Neuronal stem cell (in vitro differentiated cells): ENCODE results near the gene SHFL.

Experiments
- DNase-seq: peaks from one replicate; pipeline ENCODE4 v3.0.0-alpha.2; 2013; ENCODE audit warnings: low spot score
- H2AFZ ChIP-seq: one replicate; pipeline ENCODE4 v1.6.1; 2013; ENCODE audit warnings: mild to moderate bottlenecking, low read length, inconsistent platforms
- H2AK5ac ChIP-seq: 2 replicates; pipeline ENCODE4 v1.6.1; 2013; ENCODE audit warnings: low read depth, mild to moderate bottlenecking, inconsistent platforms, low read length, moderate library complexity, mixed read lengths
- H2BK120ac ChIP-seq: 2 replicates; pipeline ENCODE4 v1.6.1; 2013; ENCODE audit warnings: low read depth, mild to moderate bottlenecking, inconsistent platforms, low read length, moderate library complexity, mixed read lengths
- H2BK12ac ChIP-seq: one replicate; pipeline ENCODE4 v1.6.1; 2013; ENCODE audit warnings: low read length, inconsistent platforms
- H2BK15ac ChIP-seq: 2 replicates; pipeline ENCODE4 v1.6.1; 2013; ENCODE audit warnings: mild to moderate bottlenecking, low read length, inconsistent platforms, mixed read lengths
- H2BK5ac ChIP-seq: one replicate; pipeline ENCODE4 v1.6.1; 2013; ENCODE audit warnings: inconsistent platforms, mild to moderate bottlenecking, low read length, moderate library complexity
- H3K14ac ChIP-seq: one replicate; pipeline ENCODE4 v1.6.1; 2013; ENCODE audit warnings: low read length, inconsistent platforms
- H3K18ac ChIP-seq: 2 replicates; pipeline ENCODE4 v1.6.1; 2013; ENCODE audit warnings: low read length, inconsistent platforms
- H3K23ac ChIP-seq: 2 replicates; pipeline ENCODE4 v1.6.1; 2013; ENCODE audit warnings: low read depth, mild to moderate bottlenecking, mixed read lengths, low read length, inconsistent platforms; ENCODE audit not compliant: poor library complexity
- H3K27ac ChIP-seq: replicated peaks from 3 replicates; pipeline ENCODE4 v1.5.1; 2013; ENCODE audit warnings: low read length, inconsistent platforms
- H3K27me3 ChIP-seq, 3 experiments: 2 replicates each; pipeline ENCODE4 v1.6.1; 2013; ENCODE audit warnings: low read length in 3 of 3, mild to moderate bottlenecking in 2 of 3, inconsistent platforms in 1 of 3, low read depth in 1 of 3, mixed read lengths in 1 of 3, moderate library complexity in 1 of 3; ENCODE audit not compliant: control insufficient read depth in 3 of 3, insufficient read depth in 3 of 3
- H3K36me3 ChIP-seq, 2 donors: replicated peaks in 1 of 2; 2 replicates each; pipeline ENCODE4 v1.6.1; 2013; ENCODE audit warnings: low read length in 2 of 2; ENCODE audit not compliant: control insufficient read depth in 2 of 2, insufficient read depth in 2 of 2
- H3K4ac ChIP-seq: 2 replicates; pipeline ENCODE4 v1.6.1; 2013; ENCODE audit warnings: inconsistent platforms, mild to moderate bottlenecking, low read length, moderate library complexity
- H3K4me1 ChIP-seq, 2 donors: 1 replicate in 1 of 2; 2 replicates in 1 of 2; pipeline ENCODE4 v1.6.1; 2013; ENCODE audit warnings: low read length in 2 of 2, low read depth in 1 of 2; ENCODE audit not compliant: control insufficient read depth in 2 of 2, insufficient read depth in 1 of 2
- H3K4me2 ChIP-seq: one replicate; pipeline ENCODE4 v1.6.1; 2013; ENCODE audit warnings: mild to moderate bottlenecking, low read length, inconsistent platforms; ENCODE audit not compliant: insufficient read depth, poor library complexity, severe bottlenecking
- H3K4me3 ChIP-seq, 2 donors: 2 replicates each; pipeline ENCODE4 v1.5.1; 2013; ENCODE audit warnings: low read length in 2 of 2, mild to moderate bottlenecking in 2 of 2, inconsistent platforms in 1 of 2, moderate library complexity in 1 of 2
- H3K79me1 ChIP-seq: one replicate; pipeline ENCODE4 v1.6.1; 2013; ENCODE audit warnings: low read depth, mild to moderate bottlenecking, inconsistent platforms, low read length, moderate library complexity
- H3K9ac ChIP-seq: one replicate; pipeline ENCODE4 v1.6.1; 2013; ENCODE audit warnings: mild to moderate bottlenecking, low read depth, low read length, inconsistent platforms; ENCODE audit not compliant: poor library complexity
- H3K9me3 ChIP-seq, 2 donors: replicated peaks in 1 of 2; 2 replicates each; pipeline versions ENCODE3 to v1.6.1; 2013; ENCODE audit warnings: low read length in 2 of 2, mild to moderate bottlenecking in 2 of 2, inconsistent platforms in 1 of 2, low read depth in 1 of 2, mixed read lengths in 1 of 2, moderate library complexity in 1 of 2; ENCODE audit not compliant: control insufficient read depth in 2 of 2, insufficient read depth in 1 of 2
- H4K8ac ChIP-seq: one replicate; pipeline ENCODE4 v1.6.1; 2013; ENCODE audit warnings: low read depth, mild to moderate bottlenecking, inconsistent platforms, low read length, moderate library complexity
- H4K91ac ChIP-seq: one replicate; pipeline ENCODE4 v1.6.1; 2013; ENCODE audit warnings: low read length, low read depth, mild to moderate bottlenecking, inconsistent platforms; ENCODE audit not compliant: poor library complexity
- WGBS, 2 donors: extraction: QIAGEN DNeasy Blood & Tissue Kit; methylation state at CpG; one replicate each; pipeline ENCODE4 v1.1.7; 2013; ENCODE audit warnings: missing lambda C conversion rate in 2 of 2, mixed read lengths in 1 of 2; ENCODE audit not compliant: insufficient read length in 2 of 2, insufficient replicate concordance in 1 of 2; ENCODE audit errors: extremely low coverage in 2 of 2; 5-methylcytosine and 5-hydroxymethylcytosine counted together

Gene SHFL

DNA sequence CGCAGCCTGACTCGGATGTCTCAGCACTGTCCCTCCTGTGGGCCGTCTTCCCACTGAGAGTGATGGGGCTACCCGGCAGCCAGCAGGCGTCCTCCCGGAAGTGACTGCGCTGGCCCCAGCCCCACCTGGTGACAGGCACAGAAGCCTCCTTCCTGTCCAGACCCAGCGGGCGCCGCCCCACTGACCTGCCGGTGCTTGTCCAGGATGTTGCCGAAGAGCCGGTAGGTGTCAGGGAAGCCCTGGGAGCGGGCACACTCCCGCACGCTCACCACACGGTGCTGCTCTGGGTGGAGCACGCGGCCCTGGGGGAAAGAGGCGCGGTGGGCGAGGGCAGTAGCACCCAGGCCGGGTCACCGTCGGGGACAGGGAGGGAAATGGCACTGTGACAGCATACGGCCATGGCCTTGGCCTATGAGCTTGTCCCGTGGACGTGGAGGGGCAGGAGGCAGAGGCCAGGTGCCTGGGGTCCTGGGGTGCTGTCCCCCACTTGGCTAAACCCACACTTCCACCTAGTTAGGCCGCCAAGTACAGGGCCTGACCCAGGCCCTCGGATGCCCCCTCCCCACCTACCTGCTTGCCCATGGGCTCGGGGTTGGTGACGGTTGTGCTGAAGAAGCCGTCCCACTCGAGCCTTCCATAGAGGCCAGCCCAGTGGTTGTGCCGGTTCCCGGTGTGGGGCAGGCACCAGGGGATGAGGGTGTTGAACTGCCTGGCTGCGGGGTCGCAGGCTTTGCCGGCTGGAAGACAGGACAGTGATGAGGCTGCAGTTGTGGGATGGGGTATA, 49.6 kb downstream of the SHFL start:
- Histone ChIP-seq H3K4me1 (no peaks in the 10 kb centered on the region), H2AFZ (no peak overlapping the region), H3K9me3 (no peaks in the 10 kb centered on the region), H4K91ac (no peak overlapping the region), H3K4me2 (no peak overlapping the region), H2BK15ac (no peak overlapping the region), H3K79me1 (peaks cover 12% of the 10 kb centered on the region), H3K27ac (no peak overlapping the region), H2AK5ac (no peak overlapping the region), H2BK5ac (no peak overlapping the region), H3K18ac (no peak overlapping the region), H2BK12ac (no peak overlapping the region), H2BK120ac (no peak overlapping the region), H3K4ac (no peak overlapping the region), H3K4me3 (no peak overlapping the region), H3K14ac (no peak overlapping the region), H3K36me3 (peaks cover 70 to 97% of the 10 kb centered on the region in 2 donors), H4K8ac (no peak overlapping the region), H3K9ac (no peak overlapping the region), H3K27me3 (no peaks in the 10 kb centered on the region), H3K23ac (no peak overlapping the region)
- no CpG with 5 or more reads among the region's 39 CpGs for WGBS, 2 donors
- DNase-seq: no peak

DNA sequence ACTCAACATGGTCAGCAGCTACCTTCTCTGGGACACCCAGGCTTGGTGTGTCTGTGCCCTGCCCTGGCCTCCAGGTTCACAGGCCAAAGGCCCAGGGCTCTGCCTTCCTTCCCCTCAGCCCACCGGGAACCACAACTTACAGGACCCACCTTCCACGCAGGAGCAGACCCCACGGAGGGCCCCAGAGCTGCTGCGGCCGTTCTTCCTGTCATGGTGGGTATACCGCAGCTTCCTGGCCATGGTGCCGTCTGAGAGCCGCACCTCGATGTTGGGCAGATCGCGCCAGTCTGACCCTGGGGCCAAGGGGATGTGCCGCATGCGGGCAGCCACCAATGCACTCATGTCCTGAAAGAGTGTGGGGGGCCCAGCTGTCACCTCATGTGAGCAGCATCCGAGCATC, 50.8 kb downstream of the SHFL start:
- DNase-seq: no peak
- Histone ChIP-seq H2AFZ (no peak overlapping the region), H2BK12ac (no peak overlapping the region), H3K27me3 (no peaks in the 10 kb centered on the region), H3K14ac (peak overlapping the region; percentile 56), H4K91ac (no peak overlapping the region), H3K36me3 (peaks cover 78 to 98% of the 10 kb centered on the region in 2 donors), H2BK120ac (no peak overlapping the region), H4K8ac (no peak overlapping the region), H3K27ac (no peak overlapping the region), H3K4me1 (no peaks in the 10 kb centered on the region), H3K9ac (no peak overlapping the region), H2BK15ac (no peak overlapping the region), H3K79me1 (peaks cover 12% of the 10 kb centered on the region), H3K4ac (no peak overlapping the region), H3K23ac (peak overlapping the region; percentile 80), H3K18ac (no peak overlapping the region), H3K9me3 (no peaks in the 10 kb centered on the region), H2AK5ac (no peak overlapping the region), H3K4me2 (no peak overlapping the region), H2BK5ac (no peak overlapping the region), H3K4me3 (no peak overlapping the region)
- no CpG with 5 or more reads among the region's 14 CpGs for WGBS, 2 donors

DNA sequence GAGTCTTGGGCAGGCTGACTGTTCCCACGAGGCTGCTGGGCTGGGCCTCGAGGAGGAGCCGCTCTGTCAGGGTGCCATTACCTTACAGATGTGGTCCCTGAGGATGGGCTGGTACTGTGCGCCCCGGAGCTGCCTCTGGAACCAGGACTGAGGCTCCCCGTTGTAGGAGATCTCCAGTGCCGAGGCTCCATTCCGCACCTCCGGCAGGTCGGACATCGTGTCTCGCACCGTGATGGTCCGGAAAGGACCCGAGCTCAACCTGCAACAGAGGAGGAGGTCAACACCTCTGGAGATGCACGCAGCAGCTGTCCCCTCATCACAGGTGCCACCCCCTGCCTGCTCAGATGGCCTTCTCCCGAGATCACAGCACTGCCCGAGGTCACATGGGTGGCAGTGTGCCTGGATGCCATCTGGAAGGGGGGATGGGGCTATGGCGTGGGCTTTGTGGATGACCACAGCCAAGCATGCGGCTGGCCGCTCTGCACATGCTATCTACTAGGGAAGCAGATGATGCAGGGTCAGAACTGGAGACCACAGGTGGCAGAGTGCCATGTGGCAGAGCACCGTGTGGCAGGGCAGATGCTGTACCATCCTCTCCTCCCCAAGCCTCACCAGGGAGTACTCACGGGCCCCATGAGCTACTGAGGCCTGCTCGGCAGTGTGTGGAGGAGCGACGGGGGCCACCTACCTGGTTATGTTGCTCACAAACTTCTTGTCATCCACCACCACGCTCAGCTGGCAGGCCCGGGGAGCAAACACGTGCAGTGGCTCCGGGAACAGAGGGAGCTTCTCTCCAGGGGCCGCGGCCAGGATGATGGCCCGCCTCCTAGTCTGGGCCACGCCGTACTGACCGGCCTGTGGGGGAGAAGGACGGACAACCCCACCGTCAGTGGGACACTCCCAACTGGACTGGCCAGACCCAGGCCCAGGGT, 51.9 kb downstream of the SHFL start:
- Histone ChIP-seq H3K27me3 (no peaks in the 10 kb centered on the region), H3K4me3 (peak overlapping the region in 1 of 2 donors; percentile 5), H3K9me3 (no peaks in the 10 kb centered on the region), H3K18ac (no peak overlapping the region), H4K91ac (no peak overlapping the region), H2BK12ac (no peak overlapping the region), H2BK15ac (no peak overlapping the region), H4K8ac (no peak overlapping the region), H3K36me3 (peaks cover 83 to 99% of the 10 kb centered on the region in 2 donors), H2AK5ac (no peak overlapping the region), H3K14ac (no peak overlapping the region), H3K9ac (peak overlapping the region; percentile 30), H3K27ac (no peak overlapping the region), H3K4me1 (no peaks in the 10 kb centered on the region), H3K23ac (no peak overlapping the region), H2AFZ (no peak overlapping the region), H3K4ac (no peak overlapping the region), H3K4me2 (no peak overlapping the region), H2BK5ac (no peak overlapping the region), H2BK120ac (no peak overlapping the region), H3K79me1 (peaks cover 12% of the 10 kb centered on the region)
- WGBS, 2 donors: no CpG with 5 or more reads among the region's 38 CpGs
- DNase-seq: no peak
